Fibroblast of skin of right biceps (primary cell): ENCODE results near the gene MYO3B.

Experiments used
- DNase-seq: peaks from one replicate; pipeline ENCODE4 v3.0.0-alpha.2; 2013

MYO3B gene

DNA sequence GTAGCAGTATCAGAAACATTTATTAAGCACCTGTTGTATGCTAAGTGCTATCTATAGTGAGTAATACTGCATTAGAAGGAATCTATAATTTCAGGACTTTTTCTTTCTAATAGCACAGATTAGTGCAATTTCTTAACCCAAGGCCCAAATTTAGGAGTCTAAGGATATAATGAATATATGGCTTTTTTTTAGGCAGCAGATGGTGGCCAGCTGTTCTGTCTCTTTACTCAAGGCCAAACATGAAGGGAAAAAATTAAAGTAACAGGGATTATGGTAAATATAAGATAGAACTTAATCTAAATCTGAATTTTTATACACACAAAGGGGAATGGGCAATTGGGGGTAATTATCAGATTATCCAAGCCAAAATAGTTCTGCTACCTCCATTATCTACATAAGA lies 306.6 kb downstream of the MYO3B start:
- DNase-seq = no peak

DNA sequence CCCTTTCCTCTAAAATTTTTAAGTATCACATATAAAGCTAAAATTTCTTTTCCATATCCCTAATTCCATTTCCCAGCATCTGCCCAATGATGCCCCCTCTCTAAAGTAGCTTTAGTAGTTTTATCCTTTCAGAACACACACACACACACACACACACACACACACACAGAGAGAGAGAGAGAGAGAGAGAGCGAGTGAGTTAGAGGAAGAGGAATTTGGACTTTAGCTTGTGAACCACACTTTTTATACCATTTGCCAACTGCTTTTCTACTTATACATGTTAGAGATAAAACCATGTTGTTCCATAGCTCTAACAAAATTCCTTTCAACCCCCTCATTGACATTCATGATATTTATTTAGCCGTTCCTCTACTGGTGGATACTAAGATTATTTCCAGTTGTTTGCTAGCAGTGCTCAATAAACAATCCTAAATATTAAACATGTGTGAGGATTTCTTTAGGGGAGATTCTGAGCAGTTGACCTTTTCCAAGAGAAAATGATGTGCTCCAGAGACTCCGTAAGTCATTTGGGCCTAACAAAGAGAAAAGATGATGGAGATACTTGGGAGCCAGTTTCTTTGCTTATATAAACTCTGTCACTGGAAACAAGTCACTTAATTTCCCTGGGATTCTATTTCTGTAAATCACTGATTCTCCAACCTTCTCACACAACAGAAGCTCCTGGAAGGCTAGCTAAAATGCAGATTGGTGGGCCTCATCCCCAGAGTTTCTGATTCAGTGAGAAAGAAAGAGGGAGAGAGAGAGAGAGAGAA lies 307.5 kb downstream of the MYO3B start:
- DNase-seq = no peak

DNA sequence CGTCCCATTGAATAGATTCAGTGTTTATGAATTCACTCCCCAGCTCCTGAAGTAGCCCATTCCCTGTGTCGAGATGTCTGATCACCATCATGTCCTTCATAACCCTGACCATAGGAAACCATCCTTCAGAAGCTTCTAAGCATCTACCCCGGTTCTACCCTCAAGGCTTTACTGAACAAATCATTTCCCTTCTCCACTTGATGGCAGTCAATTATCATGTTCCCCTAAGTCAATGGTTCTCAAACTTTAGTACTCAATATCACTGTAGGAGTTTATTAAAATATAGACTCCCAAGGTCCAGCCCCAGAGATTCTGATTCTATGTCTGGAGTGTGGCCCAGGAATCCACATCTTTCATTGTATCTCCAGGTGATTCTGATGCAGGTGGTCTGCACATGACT lies 308.8 kb downstream of the MYO3B start:
- no peak for DNase-seq

DNA sequence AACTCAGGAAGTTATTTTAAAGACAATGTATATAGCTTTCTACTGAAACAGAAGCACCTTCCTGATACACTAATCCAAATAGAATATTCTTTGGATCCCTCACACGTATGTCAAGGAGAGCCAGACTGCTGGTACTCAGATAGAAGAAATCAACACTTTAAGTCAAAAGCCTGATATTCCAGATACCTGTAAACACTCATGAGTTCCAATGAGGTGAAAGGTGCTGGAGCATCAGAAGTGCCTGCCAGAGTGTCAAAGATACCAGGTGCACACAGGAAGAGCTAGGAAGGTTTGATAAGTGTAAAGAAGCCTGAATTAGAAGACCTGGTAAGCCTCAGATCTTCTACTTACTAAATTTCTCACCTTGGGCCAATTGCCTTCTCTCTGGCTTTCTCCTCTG lies 310.9 kb downstream of the MYO3B start:
- DNase-seq = no peak

DNA sequence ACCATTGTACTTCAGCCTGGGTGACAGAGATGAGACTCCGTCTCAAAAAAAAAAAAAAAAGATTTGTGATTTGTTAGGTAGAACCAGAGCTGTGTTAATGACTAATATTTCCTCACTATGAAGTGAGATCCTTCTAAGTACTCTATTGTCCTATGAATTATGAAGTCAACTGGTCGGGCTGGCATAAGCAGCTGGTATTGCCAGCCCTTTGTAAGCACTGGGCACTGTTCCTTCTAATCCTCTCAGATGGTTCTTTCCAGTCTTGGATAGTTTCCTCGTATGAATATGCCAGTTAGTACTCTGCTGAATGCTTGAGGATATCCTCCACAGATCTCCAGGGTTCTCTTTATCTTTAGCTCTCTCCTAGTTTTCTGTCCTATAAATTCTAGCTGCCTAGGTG lies 314.1 kb downstream of the MYO3B start:
- DNase-seq = no peak

DNA sequence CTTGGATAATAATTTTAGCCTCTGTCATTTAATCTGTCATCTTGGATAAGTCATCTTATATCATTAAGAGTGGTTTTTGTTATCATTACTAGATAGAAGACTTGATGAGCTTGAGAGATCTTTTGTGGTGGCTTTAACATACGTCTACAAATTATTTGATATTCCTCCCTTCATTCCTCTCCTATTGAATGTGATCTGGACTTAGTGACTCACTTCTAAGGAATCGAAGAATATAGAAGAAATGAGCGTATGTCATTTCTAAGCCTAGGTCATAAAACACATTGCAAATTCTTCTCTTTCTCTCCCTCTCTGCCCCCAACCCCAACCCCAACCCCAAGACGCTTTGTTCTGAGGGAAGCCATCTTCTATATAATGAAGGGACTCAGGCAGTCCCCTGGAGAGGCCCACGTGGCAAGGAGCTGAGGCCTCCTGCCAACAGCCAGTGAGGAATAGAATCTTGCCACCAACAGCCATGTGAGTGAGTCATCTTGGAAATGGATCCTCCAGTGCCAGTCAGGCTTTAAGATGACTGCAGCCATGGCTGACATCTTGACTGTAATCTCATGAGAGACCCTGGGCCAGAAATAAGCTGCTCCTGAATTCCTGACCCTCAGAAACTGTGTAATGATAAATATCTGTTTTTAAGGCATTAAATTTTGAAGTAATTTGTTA lies 315.6 kb downstream of the MYO3B start:
- peak; percentile 68 for DNase-seq

DNA sequence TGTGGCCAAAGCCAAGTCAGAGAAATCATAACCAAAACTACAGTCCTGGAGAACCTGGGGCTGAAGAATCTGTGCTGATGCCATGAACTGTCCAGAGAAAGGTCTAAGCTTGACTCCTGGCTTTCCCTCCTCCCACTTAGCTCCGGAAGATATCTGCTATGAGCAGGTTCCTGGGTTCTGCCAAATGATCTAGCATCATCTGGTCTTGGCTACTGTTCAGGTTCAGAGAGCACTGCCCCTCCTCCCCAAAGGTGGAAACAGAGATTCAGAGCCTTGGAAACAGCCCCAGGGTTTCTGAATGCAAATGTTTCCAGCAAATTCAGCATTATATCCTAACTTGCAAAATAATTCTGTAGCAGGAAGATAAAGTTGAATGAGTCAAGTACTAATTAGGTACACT lies 317.9 kb downstream of the MYO3B start:
- no peak for DNase-seq

DNA sequence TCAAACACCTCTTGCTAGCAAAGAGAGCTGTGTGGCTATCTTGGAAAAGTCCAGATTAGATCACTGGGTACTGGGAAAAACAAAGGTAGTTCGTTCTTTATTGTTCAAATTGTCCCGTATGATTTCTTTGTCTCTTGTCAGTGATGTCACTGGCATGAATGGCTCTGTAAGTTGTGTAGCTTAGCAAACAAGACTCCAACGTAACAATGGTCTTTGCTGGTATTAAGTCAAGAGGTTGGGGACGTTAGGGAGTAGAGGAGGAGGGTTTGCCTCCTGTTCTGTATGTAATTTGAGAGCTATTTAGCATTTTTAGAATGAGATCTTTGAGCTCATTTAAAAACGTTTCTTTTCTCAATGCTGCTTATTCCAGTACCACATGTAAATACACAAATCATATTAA lies 320.7 kb downstream of the MYO3B start:
- no peak for DNase-seq

DNA sequence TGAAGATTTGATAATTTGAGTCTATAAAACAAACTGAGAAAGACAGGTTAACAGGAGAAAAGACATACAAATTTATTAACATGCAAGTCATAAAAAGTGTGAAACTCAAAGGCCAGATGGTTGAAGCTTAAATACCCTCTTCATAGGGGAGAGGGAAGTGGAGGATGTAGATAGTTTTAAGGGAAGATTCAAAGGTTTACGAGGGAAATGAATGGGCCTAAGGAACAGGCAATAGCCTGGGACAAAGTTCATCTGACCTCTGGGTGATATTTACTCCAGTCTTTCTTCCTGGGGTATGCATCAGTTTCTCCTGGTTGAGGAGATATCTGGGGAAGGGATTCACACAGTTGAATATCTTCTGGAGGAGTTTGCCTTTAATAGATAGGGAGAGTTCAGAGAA lies 322.2 kb downstream of the MYO3B start:
- no peak for DNase-seq

DNA sequence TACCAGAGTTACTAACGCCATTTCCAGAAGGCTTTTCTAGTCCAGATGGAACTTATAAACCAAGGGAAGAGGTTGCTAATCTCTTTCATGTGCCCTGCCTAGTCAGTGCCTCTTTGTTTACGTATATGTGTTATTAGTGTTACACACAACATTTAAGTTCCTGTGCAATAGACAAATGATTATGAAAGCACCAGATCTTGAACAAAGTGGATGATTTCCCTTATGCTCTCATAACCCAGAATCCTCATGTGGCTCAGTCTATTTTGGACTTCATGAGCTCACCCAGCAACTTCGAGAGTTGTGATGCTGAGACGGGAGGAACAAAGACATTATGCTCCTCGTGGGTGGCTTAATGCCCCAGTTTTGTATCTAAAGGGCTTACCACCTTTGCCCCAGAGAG lies 322.8 kb downstream of the MYO3B start:
- peak; percentile 26 for DNase-seq

DNA sequence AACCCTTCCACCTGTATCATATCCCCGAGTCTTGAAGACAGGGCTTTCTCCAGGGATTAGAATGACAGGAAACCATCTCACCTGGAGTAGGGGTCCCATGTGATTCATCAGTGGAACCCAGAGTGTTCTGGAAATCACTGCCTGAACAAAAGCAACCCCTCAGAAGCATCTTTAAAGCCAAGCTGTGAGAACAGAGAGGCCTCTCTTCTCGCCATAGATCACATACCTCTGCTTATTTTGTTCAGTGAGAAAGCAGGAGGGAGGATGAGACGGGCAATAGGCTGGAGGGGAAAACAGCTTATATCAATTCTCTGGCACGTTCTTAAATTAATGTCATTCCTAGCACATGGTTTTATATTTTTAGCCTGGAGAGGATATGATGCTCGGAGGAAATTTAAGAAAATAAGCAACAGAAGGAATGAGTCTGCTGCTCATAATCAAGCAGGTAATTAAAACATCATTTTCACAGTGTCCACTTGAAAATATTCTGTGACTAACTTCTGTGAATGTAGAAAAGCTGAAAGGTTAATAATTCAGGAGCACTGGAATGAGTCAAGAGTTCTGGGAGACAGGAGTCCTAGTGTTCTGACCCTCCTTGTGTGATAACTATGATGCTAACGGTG lies 323.6 kb downstream of the MYO3B start:
- DNase-seq = peak; percentile 34

DNA sequence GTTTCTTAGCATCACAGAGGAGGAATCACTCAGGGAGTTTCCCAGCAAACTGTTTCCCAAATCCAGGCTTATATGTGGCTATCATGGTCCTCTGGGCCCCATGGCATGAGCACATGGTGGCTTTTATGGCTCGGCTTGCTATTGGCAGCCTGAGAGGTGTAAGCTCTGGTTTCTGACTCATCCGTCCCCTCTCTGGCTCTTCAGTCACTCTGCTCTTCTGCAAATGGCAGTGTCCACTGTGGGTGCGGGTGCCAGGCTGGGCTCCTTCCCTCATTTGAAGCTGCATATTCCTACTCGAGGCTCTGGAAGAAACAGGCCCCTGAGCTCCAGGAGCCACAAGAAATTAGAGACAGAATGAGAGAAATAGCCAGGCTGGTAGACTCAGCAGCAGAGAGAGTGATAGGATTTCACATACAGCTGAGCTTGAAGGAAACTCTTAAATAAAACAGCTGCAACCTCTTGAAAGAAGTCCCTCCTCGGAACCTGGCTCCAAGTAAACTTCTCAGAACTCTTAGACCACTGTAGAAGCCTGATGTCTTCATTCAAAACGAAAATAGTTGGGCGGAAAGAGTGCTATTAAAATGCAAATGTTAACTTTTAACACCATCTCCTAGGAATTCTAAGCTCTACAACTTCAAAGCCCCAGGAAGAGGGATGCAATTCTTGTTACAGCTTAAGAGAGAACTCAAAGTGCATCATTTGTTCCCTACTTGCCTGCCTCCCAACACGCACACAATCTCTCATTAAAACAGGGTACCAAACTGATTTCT lies 324.6 kb downstream of the MYO3B start:
- DNase-seq = peak; percentile 14

DNA sequence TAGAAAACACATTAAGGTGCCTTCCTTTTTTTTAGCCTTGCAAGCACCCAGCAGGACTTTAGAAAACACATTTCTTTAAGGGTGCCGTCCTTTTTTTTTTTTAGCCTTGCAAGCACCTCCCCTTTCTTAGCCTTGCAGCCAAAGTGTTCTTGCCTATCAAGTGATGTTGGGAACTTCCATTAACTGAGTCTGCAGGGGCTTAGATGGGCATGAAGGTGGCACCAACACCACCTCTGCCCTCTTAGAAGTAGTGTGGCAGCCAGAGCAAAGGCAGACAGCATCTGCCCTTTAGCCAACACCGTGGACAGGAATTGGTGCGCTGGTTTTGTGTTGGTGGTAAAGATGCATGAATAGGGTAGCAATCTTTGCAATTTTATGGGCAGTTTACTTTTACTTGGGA lies 325.6 kb downstream of the MYO3B start:
- no peak for DNase-seq

DNA sequence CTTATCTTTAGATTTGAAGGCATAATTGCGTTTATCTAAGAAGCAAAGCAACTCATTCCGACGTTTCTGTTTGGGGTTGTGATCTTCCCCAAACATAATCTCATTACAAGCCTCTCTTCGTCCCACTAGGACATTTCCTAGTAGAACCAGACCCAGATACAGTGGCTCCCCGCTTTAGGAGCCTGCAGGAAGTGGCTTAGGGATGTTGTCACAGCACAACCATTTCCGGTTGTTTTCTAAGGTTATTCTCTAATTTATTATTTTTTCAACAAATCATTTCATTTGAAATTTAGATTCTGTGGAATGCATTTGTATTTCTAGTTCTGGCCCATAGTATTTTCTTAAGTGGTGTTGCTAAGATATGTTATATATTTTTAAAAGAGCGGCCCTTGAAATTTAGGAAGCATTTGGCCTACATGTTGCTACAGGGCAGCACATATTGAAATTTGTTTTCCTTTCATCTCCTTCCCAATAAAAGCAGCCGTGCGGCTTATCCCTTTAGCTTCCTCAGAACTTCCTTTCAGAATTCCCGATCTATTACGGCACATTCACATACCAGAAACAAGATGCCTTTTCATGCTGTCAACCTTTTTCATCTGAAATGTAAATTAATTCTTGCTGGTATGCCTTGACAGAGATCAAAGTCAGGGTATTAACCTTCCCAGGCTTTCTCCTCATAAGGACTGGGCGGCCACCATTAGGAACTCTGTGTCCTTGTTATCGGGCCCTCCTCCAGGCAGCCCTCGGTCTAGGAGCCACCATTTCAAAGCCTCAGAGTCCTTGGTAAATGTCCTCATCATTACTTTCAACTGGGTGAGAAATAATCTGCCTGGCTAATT lies 326.2 kb downstream of the MYO3B start:
- DNase-seq = peak; percentile 55

DNA sequence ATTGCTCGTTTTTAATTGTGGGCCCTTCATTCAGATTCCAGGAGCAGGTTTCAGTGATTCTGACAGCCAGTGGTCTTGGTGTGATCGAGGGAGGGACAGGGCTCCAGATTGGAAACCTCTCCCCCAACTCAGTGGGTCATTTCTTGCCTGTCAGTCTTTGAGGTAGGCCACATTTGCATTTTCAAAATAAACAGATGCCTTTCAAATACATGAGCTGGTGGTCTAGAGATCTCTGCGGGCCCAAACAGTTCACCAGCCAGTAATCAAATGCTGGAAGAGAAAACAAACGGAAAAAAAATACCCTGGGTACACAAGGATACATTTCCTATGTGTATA lies 326.8 kb downstream of the MYO3B start:
- no peak for DNase-seq

DNA sequence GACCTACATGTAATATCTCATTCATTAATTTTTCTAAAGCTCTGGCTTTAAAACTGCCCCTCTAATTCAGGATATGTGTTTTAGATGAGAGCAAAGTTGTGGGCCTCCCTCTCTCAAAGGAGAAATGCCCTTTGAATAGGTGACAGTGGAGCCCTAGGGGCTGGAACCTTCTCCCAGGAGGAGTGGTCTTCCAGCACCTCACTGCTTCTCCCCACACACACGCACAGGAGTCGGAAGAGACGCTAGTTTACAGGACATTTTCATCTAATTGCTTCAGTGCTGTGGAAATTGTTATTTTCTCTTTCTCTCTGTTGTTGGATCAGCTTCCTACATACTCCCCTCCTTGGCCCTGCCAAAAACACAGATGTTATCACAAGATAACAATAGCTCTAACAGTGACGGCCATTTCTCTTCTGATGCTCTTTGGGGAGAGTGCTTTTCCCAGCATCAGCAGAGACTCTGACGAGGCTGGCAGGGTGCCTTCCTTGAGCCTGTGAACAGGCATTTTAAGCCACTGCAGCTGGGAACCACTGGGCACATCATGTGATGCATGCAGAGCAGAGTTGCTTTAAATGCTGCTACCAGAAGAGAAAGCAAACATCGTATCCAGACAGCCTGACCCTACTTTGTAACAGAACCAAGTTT lies 327.8 kb downstream of the MYO3B start:
- DNase-seq = peak; percentile 10

DNA sequence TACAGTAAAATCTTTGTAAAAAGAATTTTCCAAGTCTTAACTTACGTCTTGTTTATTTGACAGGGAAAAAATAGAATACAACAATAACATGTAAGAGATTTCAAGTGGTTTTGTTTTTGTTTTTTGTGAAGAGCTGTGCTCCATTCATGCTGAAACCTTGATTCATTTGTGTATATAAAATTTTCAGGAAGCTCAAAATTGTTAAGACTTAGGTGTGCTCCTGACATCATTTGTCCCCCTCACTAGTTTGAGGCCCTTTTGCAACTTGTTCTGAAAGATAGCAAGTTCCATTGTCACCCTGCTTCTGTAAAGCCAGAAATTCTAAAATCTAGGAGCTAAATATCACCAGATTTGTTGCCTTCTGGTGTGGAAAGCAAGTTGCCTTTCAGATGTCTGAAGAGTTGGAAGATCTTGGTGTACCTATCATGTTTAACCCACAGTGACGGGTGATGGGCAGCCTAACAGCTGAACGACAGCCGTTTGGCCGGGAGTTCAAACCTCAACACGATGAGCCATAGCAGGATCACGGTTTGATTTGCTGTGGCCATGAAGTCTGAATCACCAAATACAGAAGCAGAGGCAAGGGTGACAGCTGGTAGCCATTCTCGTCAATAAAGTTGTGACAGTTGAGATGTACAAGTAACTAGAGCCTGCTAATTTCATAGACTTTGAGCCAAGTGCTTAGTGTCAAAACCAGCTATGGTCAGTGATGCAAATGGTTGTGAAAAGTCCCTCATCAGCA lies 331.7 kb downstream of the MYO3B start:
- peak; percentile 31 for DNase-seq

DNA sequence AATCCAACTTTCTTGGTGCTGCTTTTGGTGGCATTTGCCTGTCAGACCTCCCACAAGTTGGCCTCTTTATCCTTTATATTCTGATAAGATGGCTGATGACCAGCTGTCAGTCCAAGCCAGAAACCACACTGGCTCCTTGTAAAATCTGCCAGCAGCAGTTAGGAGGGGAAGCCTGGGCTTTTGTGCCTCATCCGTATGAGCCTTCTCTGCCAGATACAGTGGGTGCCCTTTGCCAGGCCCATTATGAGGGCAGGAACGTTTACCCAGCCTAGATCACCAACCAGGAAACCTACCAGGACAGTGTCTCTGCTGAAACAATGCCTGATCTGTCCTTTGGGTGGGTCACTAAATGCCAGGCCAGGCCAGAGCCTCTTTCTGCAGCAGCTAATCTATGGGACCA lies 334.3 kb downstream of the MYO3B start:
- no peak for DNase-seq

DNA sequence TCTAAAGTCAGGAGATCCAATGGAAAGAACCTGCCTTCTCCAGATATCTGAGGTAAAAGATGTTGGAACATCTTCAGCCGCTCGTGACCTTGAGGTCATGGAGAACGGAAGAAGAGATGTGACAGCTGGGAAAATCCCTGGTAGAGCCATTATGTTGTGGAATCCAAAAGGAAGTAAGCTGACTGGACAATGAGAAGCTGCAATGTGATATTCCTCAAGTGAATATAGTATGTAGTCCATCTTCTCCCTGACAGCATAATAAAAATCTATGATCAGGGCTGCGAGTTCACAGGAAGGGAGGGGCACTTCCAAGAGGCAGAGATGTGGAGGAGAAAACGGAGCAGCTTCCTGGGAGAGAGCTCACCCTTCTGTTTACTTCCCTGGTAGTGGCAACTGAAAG lies 336.2 kb downstream of the MYO3B start:
- no peak for DNase-seq

DNA sequence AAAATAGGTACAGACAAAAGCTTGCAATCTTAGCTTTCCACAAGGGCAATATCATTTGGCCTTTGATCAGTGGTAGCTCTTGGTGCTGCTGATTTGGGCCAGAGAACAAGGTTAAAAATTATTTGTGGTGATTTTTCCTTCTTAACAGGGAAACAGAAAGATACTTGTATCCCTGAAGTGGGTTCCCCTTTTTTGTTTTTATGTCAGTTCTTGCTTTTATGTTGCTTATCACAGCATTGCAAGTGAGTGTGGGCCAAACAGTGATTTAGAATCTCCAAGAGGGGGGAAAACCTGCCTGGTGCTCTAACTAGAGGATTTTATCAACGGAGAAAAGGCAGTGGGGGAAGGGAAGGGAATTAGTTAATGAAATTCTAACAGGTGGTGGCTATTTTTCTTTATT lies 339.6 kb downstream of the MYO3B start:
- DNase-seq = no peak

DNA sequence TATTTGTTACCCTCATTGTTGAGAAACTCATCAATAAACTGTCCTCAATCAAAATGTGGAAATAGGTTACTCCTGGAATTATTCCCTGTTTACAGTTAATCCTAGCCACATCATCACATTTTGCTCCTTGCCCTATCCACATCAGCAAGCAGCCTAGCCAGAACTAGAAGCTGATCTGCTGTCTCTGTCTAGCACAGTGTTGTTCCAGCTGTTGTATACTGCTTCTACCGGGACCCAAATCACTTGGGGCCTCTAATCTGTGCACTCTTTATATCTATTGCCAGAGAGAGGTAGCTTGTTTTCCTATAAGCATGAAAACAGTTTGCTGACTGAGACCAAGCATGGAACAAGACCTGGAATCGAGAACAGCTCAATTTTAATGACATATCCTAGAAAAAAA lies 341.0 kb downstream of the MYO3B start:
- DNase-seq = no peak
